Trophoblast cell (in vitro differentiated cells and primary cell): ENCODE results near the gene EMID1.

ENCODE experiments used
- DNase-seq, 2 donors: peaks; one replicate each; pipeline ENCODE4 v3.0.0-alpha.2; 2016
- H2AFZ ChIP-seq: 2 replicates; pipeline ENCODE4 v1.6.1; 2013; ENCODE audit warnings: low read length, moderate library complexity, mild to moderate bottlenecking; ENCODE audit not compliant: insufficient read depth, poor library complexity
- H2AK5ac ChIP-seq: 2 replicates; pipeline ENCODE4 v1.6.1; 2013; ENCODE audit warnings: mild to moderate bottlenecking, low read length
- H2BK120ac ChIP-seq: 2 replicates; pipeline ENCODE4 v1.6.1; 2013; ENCODE audit warnings: low read length, mild to moderate bottlenecking, moderate library complexity; ENCODE audit not compliant: insufficient read depth, poor library complexity
- H2BK12ac ChIP-seq: 2 replicates; pipeline ENCODE4 v1.6.1; 2013; ENCODE audit warnings: mild to moderate bottlenecking, low read length, moderate library complexity
- H2BK5ac ChIP-seq: 2 replicates; pipeline ENCODE4 v1.6.1; 2013; ENCODE audit warnings: low read length, low read depth, moderate library complexity, mild to moderate bottlenecking; ENCODE audit not compliant: poor library complexity
- H3K14ac ChIP-seq: 2 replicates; pipeline ENCODE4 v1.6.1; 2013; ENCODE audit warnings: mild to moderate bottlenecking, low read length
- H3K18ac ChIP-seq: 2 replicates; pipeline ENCODE4 v1.6.1; 2013; ENCODE audit warnings: mild to moderate bottlenecking, low read length
- H3K23ac ChIP-seq: 2 replicates; pipeline ENCODE4 v1.6.1; 2013; ENCODE audit warnings: low read length
- H3K27ac ChIP-seq: 2 replicates; pipeline ENCODE4 v1.5.1; 2013; ENCODE audit warnings: low read depth, mild to moderate bottlenecking, inconsistent platforms, low read length, moderate library complexity
- H3K27me3 ChIP-seq: 2 replicates; pipeline ENCODE4 v1.6.1; 2013; ENCODE audit warnings: inconsistent platforms, mild to moderate bottlenecking, low read length, moderate library complexity; ENCODE audit not compliant: insufficient read depth
- H3K36me3 ChIP-seq, 2 experiments: 1 replicate in 1 of 2; 2 replicates in 1 of 2; pipeline ENCODE4 v1.6.1; 2013; ENCODE audit warnings: low read length in 2 of 2, mild to moderate bottlenecking in 2 of 2, moderate library complexity in 1 of 2; ENCODE audit not compliant: insufficient read depth in 2 of 2, control insufficient read depth in 1 of 2
- H3K4ac ChIP-seq: 2 replicates; pipeline ENCODE4 v1.6.1; 2013; ENCODE audit warnings: low read depth, mild to moderate bottlenecking, low read length, moderate library complexity
- H3K4me1 ChIP-seq, 2 experiments: 1 replicate in 1 of 2; 2 replicates in 1 of 2; pipeline ENCODE4 v1.6.1; 2013; ENCODE audit warnings: low read length in 2 of 2, mild to moderate bottlenecking in 2 of 2, moderate library complexity in 1 of 2; ENCODE audit not compliant: insufficient read depth in 2 of 2, control insufficient read depth in 1 of 2
- H3K4me2 ChIP-seq: 2 replicates; pipeline ENCODE4 v1.6.1; 2013; ENCODE audit warnings: inconsistent platforms, mild to moderate bottlenecking, low read length, moderate library complexity
- H3K4me3 ChIP-seq: 2 replicates; pipeline ENCODE4 v1.5.1; 2013; ENCODE audit warnings: mild to moderate bottlenecking, low read depth, low read length, inconsistent platforms
- H3K79me1 ChIP-seq: one replicate; pipeline ENCODE4 v1.6.1; 2013; ENCODE audit warnings: low read length
- H3K79me2 ChIP-seq: 2 replicates; pipeline ENCODE4 v1.6.1; 2013; ENCODE audit warnings: low read length, mild to moderate bottlenecking; ENCODE audit not compliant: control insufficient read depth, insufficient read depth, poor library complexity
- H3K9ac ChIP-seq: 2 replicates; pipeline ENCODE4 v1.6.1; 2013; ENCODE audit warnings: mild to moderate bottlenecking, low read length
- H3K9me3 ChIP-seq: 2 replicates; pipeline ENCODE4 v1.6.1; 2013; ENCODE audit warnings: low read depth, mild to moderate bottlenecking, control low read depth, inconsistent platforms, low read length; ENCODE audit not compliant: insufficient read depth
- H4K12ac ChIP-seq: 2 replicates; pipeline ENCODE4 v1.6.1; 2013; ENCODE audit warnings: low read depth, mild to moderate bottlenecking, low read length, moderate library complexity
- H4K8ac ChIP-seq: 2 replicates; pipeline ENCODE4 v1.6.1; 2013; ENCODE audit warnings: low read depth, mild to moderate bottlenecking, low read length, moderate library complexity
- H4K91ac ChIP-seq: one replicate; pipeline ENCODE4 v1.6.1; 2013; ENCODE audit warnings: low read depth, mild to moderate bottlenecking, low read length, moderate library complexity
- WGBS: extraction: QIAGEN DNeasy Blood & Tissue Kit; methylation state at CpG from one replicate; pipeline ENCODE4 v1.1.7; 2013; ENCODE audit warnings: missing lambda C conversion rate; ENCODE audit not compliant: insufficient read length, insufficient coverage; ENCODE audit errors: extremely low coverage; 5-methylcytosine and 5-hydroxymethylcytosine counted together

Gene EMID1

GRCh38 chr22:29158546-29158945 lies 47.1 kb upstream of the EMID1 start:
- no peak overlapping the region for H3K4ac ChIP-seq
- no peak overlapping the region for H3K4me3 ChIP-seq
- no peaks in the 10 kb centered on the region for H3K79me2 ChIP-seq
- H3K27me3 ChIP-seq = no peaks in the 10 kb centered on the region
- WGBS = no CpG with 5 or more reads among the region's 5 CpGs
- no peak overlapping the region for H2BK120ac ChIP-seq
- H3K9me3 ChIP-seq = no peaks in the 10 kb centered on the region
- H3K14ac ChIP-seq = no peak overlapping the region
- H3K4me2 ChIP-seq = no peak overlapping the region
- no peak overlapping the region for H4K8ac ChIP-seq
- H3K79me1 ChIP-seq = no peaks in the 10 kb centered on the region
- no peak overlapping the region for H2AK5ac ChIP-seq
- H3K23ac ChIP-seq = no peak overlapping the region
- no peak overlapping the region for H2AFZ ChIP-seq
- H3K9ac ChIP-seq = no peak overlapping the region
- H2BK12ac ChIP-seq = no peak overlapping the region
- no peak overlapping the region for H4K12ac ChIP-seq
- no peak overlapping the region for H2BK5ac ChIP-seq
- no peak overlapping the region for H3K18ac ChIP-seq
- H3K36me3 ChIP-seq = no peaks in the 10 kb centered on the region
- H4K91ac ChIP-seq = no peak overlapping the region
- peaks cover 0 to 2% of the 10 kb centered on the region in 2 experiments for H3K4me1 ChIP-seq
- DNase-seq = no peak
- H3K27ac ChIP-seq = no peak overlapping the region

GRCh38 chr22:29163808-29164207 lies 41.9 kb upstream of the EMID1 start:
- Histone ChIP-seq H3K23ac (no peak overlapping the region), H2AFZ (no peak overlapping the region), H3K79me2 (no peaks in the 10 kb centered on the region), H3K14ac (no peak overlapping the region), H4K8ac (no peak overlapping the region), H3K4me3 (no peak overlapping the region), H4K91ac (no peak overlapping the region), H4K12ac (no peak overlapping the region), H2BK12ac (no peak overlapping the region), H3K27me3 (no peaks in the 10 kb centered on the region), H3K9me3 (no peaks in the 10 kb centered on the region), H2AK5ac (no peak overlapping the region), H3K4me2 (no peak overlapping the region), H3K27ac (no peak overlapping the region), H3K79me1 (no peaks in the 10 kb centered on the region), H3K18ac (no peak overlapping the region), H3K4ac (no peak overlapping the region), H2BK120ac (no peak overlapping the region), H2BK5ac (no peak overlapping the region), H3K4me1 (no peaks in the 10 kb centered on the region), H3K36me3 (no peaks in the 10 kb centered on the region), H3K9ac (no peak overlapping the region)
- DNase-seq = no peak
- no CpG with 5 or more reads among the region's 13 CpGs for WGBS

- Histone ChIP-seq H3K23ac (no peak overlapping the region), H4K12ac (no peak overlapping the region), H2BK12ac (no peak overlapping the region), H3K36me3 (no peaks in the 10 kb centered on the region), H2BK120ac (no peak overlapping the region), H2AFZ (no peak overlapping the region), H2AK5ac (no peak overlapping the region), H3K79me1 (no peaks in the 10 kb centered on the region), H3K9me3 (no peaks in the 10 kb centered on the region), H2BK5ac (no peak overlapping the region), H3K79me2 (no peaks in the 10 kb centered on the region), H4K8ac (no peak overlapping the region), H3K4me3 (peak overlapping the region; percentile 49), H4K91ac (no peak overlapping the region), H3K4me2 (peak overlapping the region; percentile 19), H3K9ac (no peak overlapping the region), H3K14ac (no peak overlapping the region), H3K4ac (no peak overlapping the region), H3K4me1 (no peaks in the 10 kb centered on the region), H3K27ac (no peak overlapping the region), H3K27me3 (no peaks in the 10 kb centered on the region), H3K18ac (no peak overlapping the region)
- no peak for DNase-seq
- WGBS = no CpG with 5 or more reads among the region's 11 CpGs
Observed at GRCh38 chr22:29165321-29166060, 40.2 kb upstream of the EMID1 start.

GRCh38 chr22:29166180-29166579 lies 39.5 kb upstream of the EMID1 start:
- Histone ChIP-seq H4K8ac (no peak overlapping the region), H2BK120ac (no peak overlapping the region), H3K18ac (no peak overlapping the region), H2BK12ac (no peak overlapping the region), H3K27me3 (no peaks in the 10 kb centered on the region), H2AFZ (no peak overlapping the region), H3K27ac (no peak overlapping the region), H3K4ac (no peak overlapping the region), H2BK5ac (no peak overlapping the region), H3K36me3 (no peaks in the 10 kb centered on the region), H3K9ac (no peak overlapping the region), H3K79me1 (no peaks in the 10 kb centered on the region), H4K91ac (no peak overlapping the region), H3K4me3 (peak overlapping the region; percentile 49), H3K79me2 (no peaks in the 10 kb centered on the region), H3K23ac (no peak overlapping the region), H4K12ac (no peak overlapping the region), H2AK5ac (no peak overlapping the region), H3K14ac (no peak overlapping the region), H3K4me2 (no peak overlapping the region), H3K4me1 (no peaks in the 10 kb centered on the region), H3K9me3 (no peaks in the 10 kb centered on the region)
- no peak for DNase-seq
- WGBS = no CpG with 5 or more reads among the region's 6 CpGs
